Measurements from ENCODE around the gene TBC1D32. TPM values are rescaled to one million over a fixed set of nuclear protein-coding genes. Genes with fewer than 3 reads are reported as not detected.

The TBC1D32 gene
- total RNA-seq, 1 experiment from 2014 or later: 12.0 TPM

DNA sequence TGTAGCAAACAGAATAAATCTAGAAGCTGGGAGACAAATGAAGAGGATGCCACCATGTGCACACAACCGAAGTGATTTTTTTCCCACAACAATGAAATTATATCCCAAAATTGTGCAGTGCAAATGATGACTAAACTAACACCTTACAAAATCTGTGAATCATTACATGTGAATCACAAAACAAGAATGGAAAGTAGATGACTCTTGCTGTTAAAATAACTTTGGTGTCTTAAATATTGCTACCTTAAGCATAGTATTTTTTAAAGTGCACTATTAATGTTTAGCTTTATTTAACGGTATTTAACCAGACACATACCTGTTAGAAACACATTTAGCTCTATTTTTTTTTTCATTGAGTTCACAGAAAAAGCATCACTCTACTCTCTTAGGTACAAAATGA lies 190.8 kb downstream of the TBC1D32 start:
- Histone ChIP-seq H3K27ac (no peak overlapping the region), H3K36me3 (ENCODE audit: low read depth) (no peaks in the 10 kb centered on the region), H3K27me3 (ENCODE audit: insufficient read depth, low read depth) (no peaks in the 10 kb centered on the region), H3K4me2 (no peak overlapping the region), H2AFZ (no peak overlapping the region), H4K20me1 (ENCODE audit: insufficient read depth) (no peaks in the 10 kb centered on the region), H3K9me3 (ENCODE audit: insufficient read depth, low read depth) (peaks cover 3% of the 10 kb centered on the region), H3K4me1 (replicated peaks; ENCODE audit: insufficient read depth) (peaks cover 9% of the 10 kb centered on the region), H3K9me2 (ENCODE audit: insufficient read depth) (no peaks in the 10 kb centered on the region), H3F3A (ENCODE audit: insufficient read depth, low read depth) (no peaks in the 10 kb centered on the region), H3K79me2 (ENCODE audit: low read depth) (no peaks in the 10 kb centered on the region), H3K4me3 (no peak overlapping the region)
- ChIA-PET POLR2A (ENCODE audit: unreplicated experiment) (no interaction called here), CTCF (interaction anchor here (0.7 kb wide), 1 partner anchor 871 kb away, joined by 3 read pairs; no protein-coding TSS in a partner anchor)
- DNase-seq: peak in 1 of 2 experiments; percentile 48
- TF ChIP-seq, protein P1, sequence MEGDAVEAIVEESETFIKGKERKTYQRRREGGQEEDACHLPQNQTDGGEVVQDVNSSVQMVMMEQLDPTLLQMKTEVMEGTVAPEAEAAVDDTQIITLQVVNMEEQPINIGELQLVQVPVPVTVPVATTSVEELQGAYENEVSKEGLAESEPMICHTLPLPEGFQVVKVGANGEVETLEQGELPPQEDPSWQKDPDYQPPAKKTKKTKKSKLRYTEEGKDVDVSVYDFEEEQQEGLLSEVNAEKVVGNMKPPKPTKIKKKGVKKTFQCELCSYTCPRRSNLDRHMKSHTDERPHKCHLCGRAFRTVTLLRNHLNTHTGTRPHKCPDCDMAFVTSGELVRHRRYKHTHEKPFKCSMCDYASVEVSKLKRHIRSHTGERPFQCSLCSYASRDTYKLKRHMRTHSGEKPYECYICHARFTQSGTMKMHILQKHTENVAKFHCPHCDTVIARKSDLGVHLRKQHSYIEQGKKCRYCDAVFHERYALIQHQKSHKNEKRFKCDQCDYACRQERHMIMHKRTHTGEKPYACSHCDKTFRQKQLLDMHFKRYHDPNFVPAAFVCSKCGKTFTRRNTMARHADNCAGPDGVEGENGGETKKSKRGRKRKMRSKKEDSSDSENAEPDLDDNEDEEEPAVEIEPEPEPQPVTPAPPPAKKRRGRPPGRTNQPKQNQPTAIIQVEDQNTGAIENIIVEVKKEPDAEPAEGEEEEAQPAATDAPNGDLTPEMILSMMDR (conservative IDR thresholded peaks at IDR 0.05): no peak
- no peak for TF ChIP-seq EZH2 (IDR thresholded peaks at IDR 0.05; ENCODE audit: low read depth)
- intact Hi-C loops (cut with micrococcal nuclease; ENCODE audit: unreplicated experiment): no loop called here
- BruUV-seq (replicated peaks): no TSS peak

DNA sequence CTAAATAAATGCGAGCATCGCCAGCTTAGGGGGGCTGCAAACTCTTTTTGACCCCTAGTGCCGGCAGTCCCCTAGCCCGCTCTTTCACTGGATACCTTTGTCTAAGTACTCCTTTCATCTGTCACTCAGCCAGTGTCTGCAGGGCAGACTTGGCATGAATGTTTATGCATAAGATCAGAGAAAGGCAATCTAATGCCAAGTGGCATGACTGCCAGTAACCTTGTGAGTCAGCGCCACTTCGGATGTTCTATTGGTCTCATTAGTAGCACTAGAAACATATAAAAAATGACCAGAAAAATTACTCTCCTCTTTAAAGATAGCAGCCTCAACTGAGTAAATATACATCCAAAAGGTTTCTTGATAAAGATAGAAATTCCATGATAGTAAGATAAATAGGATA lies 192.2 kb downstream of the TBC1D32 start:
- H3K9me3 ChIP-seq (ENCODE audit: insufficient read depth, low read depth): peaks cover 2% of the 10 kb centered on the region; the same call in 1 of the 2 replicates
- ChIA-PET CTCF (no interaction called here), POLR2A (ENCODE audit: unreplicated experiment) (no interaction called here)

DNA sequence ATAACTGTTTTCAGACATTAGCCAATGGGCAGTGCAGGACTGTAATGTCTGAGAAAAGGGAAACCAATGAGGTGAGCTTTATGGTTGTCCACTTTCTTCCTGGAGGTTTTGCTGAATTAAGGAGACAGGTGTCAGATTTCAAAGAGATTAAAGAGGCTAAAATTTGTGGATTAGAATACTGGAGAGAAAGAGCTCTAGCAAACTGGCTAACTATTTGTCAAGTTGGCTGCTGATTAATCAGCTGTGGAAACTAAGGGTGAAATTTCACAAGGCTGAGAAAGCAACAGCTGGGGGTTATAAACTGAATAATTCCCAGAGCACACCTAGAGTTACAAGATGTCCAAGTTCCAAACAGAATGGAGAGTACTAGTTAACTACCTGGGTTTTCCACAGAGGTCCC lies 198.9 kb downstream of the TBC1D32 start:
- H3F3A ChIP-seq (ENCODE audit: insufficient read depth, low read depth): no peaks in the 10 kb centered on the region
- no peak overlapping the region for H3K27ac ChIP-seq
- ChIA-PET POLR2A (ENCODE audit: unreplicated experiment) (no interaction called here), CTCF (no interaction called here)
- H3K4me3 ChIP-seq: no peak overlapping the region
- H3K79me2 ChIP-seq (ENCODE audit: low read depth): no peaks in the 10 kb centered on the region
- intact Hi-C loops (cut with micrococcal nuclease; ENCODE audit: unreplicated experiment): no loop called here
- DNase-seq: no peak
- no peak overlapping the region for H3K4me2 ChIP-seq
- H4K20me1 ChIP-seq (ENCODE audit: insufficient read depth): no peaks in the 10 kb centered on the region
- H3K27me3 ChIP-seq (ENCODE audit: insufficient read depth, low read depth): no peaks in the 10 kb centered on the region
- no peaks in the 10 kb centered on the region for H3K4me1 ChIP-seq (replicated peaks; ENCODE audit: insufficient read depth)
- H3K9me2 ChIP-seq (ENCODE audit: insufficient read depth): no peaks in the 10 kb centered on the region
- no TSS peak for BruUV-seq (replicated peaks)
- no peaks in the 10 kb centered on the region for H3K36me3 ChIP-seq (ENCODE audit: low read depth)
- no peaks in the 10 kb centered on the region for H3K9me3 ChIP-seq (ENCODE audit: insufficient read depth, low read depth)
- TF ChIP-seq EZH2 (IDR thresholded peaks at IDR 0.05; ENCODE audit: low read depth): no peak
- TF ChIP-seq, protein P1 (conservative IDR thresholded peaks at IDR 0.05): no peak
- H2AFZ ChIP-seq: no peak overlapping the region

More for the DNA sequence above, 192.2 kb downstream of the TBC1D32 start:
- Histone ChIP-seq H3K79me2 (ENCODE audit: low read depth) (no peaks in the 10 kb centered on the region), H2AFZ (no peak overlapping the region), H3K9me2 (ENCODE audit: insufficient read depth) (no peaks in the 10 kb centered on the region), H3K27me3 (ENCODE audit: insufficient read depth, low read depth) (no peaks in the 10 kb centered on the region), H3K36me3 (ENCODE audit: low read depth) (no peaks in the 10 kb centered on the region), H3F3A (ENCODE audit: insufficient read depth, low read depth) (no peaks in the 10 kb centered on the region), H3K4me3 (no peak overlapping the region), H3K4me1 (replicated peaks; ENCODE audit: insufficient read depth) (peaks cover 9% of the 10 kb centered on the region), H4K20me1 (ENCODE audit: insufficient read depth) (no peaks in the 10 kb centered on the region), H3K4me2 (no peak overlapping the region), H3K27ac (no peak overlapping the region)
- intact Hi-C loops (cut with micrococcal nuclease; ENCODE audit: unreplicated experiment): no loop called here
- BruUV-seq (replicated peaks): no TSS peak
- DNase-seq: no peak
- TF ChIP-seq, protein P1 (conservative IDR thresholded peaks at IDR 0.05): no peak
- TF ChIP-seq EZH2 (IDR thresholded peaks at IDR 0.05; ENCODE audit: low read depth): no peak
